ENCODE measurements around the gene COPS7A.

The COPS7A gene

GRCh38 chr12:6770094-6770493 is 46.2 kb downstream of the COPS7A start:
- DNase-seq (ENCODE audit: low spot score), result no peak

DNA sequence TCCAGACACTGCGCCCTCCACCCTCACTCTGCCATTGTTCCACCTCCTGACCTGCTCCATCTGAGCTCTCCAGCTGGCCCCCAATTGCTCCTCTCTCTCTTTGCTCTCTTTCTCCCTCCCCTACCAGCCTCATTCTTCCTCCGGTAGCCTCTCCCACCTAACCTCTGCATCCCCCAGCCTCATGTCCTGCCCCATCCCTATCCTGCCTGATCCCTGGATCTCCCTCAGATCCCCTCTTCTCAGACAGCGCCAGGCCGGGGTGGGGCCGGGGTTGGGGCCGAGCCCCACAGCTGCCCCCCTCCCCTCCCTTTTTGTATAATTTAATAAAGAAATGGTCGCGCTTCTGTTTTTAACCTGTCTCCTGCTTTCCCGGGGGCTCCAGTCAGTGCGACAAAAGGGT is 46.8 kb downstream of the COPS7A start:
- DNase-seq (ENCODE audit: low spot score), result no peak

DNA sequence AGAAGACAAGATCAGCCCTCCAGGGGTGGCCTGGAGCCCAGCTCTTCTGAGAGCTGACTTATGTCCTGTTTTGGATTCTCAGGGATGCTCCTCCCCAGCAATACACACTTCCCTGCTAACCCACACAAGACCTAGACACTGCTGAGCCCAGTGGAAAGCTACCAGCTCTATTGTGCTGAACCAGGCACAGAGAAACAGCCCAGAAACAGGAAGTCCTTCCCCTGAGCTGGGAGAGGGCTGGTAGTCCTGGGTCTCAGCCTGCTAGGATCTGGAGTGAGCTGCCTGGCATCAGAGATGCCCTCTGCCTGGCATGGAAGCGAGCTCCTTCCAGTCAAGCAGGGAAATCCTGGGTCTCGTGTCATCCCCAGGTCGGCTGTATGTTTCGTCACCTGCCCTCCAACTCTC is 47.2 kb downstream of the COPS7A start:
- no peak for DNase-seq (ENCODE audit: low spot score)

DNA sequence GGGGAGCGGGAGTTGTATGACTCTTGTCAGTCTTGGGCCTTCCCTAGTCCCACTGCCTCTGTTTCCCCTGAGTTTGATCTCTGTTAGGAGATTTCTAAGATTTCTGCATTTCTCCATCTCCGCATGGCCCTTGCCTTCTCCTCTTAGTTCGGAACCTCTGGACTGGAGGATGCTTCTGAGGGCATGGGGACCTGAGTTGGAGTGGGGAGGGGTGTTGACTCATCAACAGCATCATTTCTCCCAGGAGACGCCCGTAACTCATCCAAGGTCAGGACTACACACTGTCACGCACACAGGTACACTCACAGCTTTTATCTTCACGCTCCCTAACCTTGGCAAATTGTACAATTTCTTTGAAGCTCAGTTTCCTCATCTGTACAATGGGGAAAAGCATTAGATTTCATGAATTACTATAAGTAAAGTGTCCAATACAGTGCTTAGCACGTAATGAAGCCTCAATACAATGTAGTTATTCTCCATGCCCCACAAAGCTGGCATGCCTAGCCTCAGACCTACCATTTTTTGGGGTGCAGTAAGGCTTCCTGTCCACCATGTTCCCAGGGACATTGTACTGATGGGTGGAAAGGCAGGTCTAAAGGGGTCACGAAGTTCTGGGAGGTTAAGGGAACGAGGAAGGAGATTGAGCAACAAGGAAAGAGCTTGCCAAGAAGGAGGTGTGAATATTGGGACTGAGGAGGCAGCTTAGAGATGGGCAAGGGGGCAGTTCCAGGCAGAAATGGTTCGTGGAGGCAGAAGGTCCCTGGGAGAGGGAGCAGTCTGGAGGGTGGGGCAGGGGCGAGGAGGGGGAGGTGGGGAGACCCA is 47.9 kb downstream of the COPS7A start:
- no peak for DNase-seq (ENCODE audit: low spot score)

- no peak for DNase-seq (ENCODE audit: low spot score)
These were observed 48.5 kb downstream of the COPS7A start, which contains the start of gene LAG3 for GRCh38 chr12:6772331-6772695. TSS of gene LAG3 (plus strand) at chr12:6772520. CDS start at chr12:6772853, 333 bp downstream.

GRCh38 chr12:6772726-6773589 is 49.1 kb downstream of the COPS7A start:
- no peak for DNase-seq (ENCODE audit: low spot score)

- DNase-seq (ENCODE audit: low spot score), result no peak
These were observed 49.9 kb downstream of the COPS7A start for GRCh38 chr12:6773590-6774351.

- DNase-seq (ENCODE audit: low spot score), result no peak
These were observed 50.7 kb downstream of the COPS7A start for GRCh38 chr12:6774499-6775062.

GRCh38 chr12:6775185-6776174 is 51.6 kb downstream of the COPS7A start:
- DNase-seq (ENCODE audit: low spot score), result no peak

- no peak for DNase-seq (ENCODE audit: low spot score)
These were observed 53.5 kb downstream of the COPS7A start for GRCh38 chr12:6777386-6777785.

DNA sequence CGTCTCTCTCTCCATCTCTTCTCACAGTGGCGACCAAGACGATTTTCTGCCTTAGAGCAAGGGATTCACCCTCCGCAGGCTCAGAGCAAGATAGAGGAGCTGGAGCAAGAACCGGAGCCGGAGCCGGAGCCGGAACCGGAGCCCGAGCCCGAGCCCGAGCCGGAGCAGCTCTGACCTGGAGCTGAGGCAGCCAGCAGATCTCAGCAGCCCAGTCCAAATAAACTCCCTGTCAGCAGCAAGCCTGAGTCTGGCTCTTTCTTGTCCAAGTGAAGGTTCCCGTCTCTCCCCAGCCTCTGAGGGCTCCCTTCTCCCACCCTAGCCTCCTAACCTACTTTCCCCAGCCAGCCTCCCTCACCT is 54.3 kb downstream of the COPS7A start:
- DNase-seq (ENCODE audit: low spot score), result peak; percentile 48

DNA sequence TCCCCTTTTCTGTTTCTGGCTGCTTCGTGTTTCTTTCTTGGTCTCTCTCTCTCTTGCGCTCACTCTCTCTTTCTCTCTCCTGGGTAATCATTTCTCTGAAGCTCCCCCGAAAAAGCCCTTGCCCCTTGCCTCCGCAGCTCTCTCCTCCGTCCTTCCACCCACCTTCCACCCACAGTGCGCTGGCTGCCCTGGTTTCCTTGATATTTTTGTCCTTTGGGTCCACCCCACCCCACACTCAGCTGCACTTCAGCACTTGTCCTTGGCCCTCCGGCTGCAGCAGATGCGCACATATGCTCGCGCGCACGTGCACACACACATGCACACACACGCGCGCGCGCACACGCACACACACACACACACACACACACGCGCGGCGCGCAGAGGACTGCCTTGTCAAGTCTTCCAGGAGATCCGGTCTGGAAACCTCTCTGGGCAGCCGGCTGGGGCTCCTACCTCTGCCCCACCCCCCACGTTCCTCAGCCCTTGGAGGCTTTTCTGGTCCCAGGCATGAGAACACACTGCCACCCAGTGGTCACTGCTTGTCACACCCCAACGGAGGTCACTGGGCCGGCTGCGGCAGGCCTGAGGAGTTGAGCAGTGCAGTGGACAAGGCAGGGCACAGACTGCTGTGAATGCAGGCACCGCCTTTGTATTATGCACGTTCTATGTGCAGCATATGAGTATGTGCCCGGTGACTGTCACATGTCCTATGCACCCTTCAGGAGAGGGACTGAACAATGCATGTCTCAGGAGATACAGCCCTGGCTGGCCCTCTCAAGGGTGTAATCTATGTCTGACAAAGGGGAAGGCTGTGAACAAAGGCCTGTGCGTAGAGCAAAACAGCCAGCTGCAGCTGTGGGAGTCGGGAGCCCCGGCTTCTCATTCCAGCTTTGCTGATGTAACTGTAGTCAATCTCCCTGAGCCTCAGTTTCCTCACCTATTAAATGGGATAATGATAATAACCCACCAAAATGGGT is 55.0 kb downstream of the COPS7A start:
- DNase-seq (ENCODE audit: low spot score), result peak; percentile 92

- no peak for DNase-seq (ENCODE audit: low spot score)
These were observed 56.0 kb downstream of the COPS7A start for GRCh38 chr12:6779708-6780432.

DNA sequence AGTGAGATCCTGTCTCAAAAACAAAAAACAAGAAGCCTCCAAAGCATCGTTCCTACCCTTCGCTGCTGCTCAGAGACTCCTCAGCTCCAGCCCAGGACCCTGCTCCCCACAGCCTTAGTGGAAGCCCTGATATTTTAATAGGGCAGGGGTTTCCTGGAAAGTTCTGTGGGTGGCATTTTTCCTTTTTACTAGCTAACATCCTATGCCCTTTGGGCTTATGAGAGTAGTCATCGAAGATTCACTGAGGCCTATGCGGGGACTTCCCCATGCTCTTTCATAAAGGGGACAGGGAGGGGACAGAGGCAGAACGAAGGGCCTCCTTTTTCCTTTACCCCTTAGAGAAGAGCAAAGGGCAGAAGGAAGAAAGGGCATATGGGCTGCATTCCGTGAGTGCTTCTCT is 56.7 kb downstream of the COPS7A start:
- DNase-seq (ENCODE audit: low spot score), result no peak

All from AG20443 (cell line).